ENCODE measurements around the gene GALNTL6. TPM values are rescaled to one million over a fixed set of nuclear protein-coding genes. Genes with fewer than 3 reads are reported as not detected.

GALNTL6 gene
- total RNA-seq, 1 donor = under 0.01 TPM

DNA sequence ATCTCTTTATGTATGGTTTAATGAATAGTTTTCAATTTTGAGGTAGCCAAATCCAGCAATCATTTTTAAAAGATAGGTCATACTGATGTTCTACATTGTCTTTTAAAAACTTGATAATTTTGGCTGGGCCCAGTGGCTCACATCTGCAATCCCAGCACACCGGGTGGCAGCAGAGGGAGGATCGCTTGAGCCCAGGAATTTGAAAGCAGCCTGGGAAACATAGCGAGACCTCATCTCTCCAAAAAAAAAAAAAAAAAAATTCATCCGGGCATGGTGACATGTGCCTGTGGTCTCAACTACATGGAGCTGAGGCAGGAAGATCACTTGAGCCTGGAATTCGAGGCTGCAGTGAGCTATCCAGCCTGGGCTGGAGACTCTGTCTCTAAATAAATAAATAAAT, 419.8 kb downstream of the GALNTL6 start:
- Histone ChIP-seq H4K20me1 (ENCODE audit: insufficient read depth, low read length) (no peaks in the 10 kb centered on the region), H3K4me2 (ENCODE audit: insufficient read depth, low read length) (no peak overlapping the region), H3K9me3 (ENCODE audit: low read depth, low read length) (peaks cover 2% of the 10 kb centered on the region), H3K27ac (ENCODE audit: low read depth, low read length) (no peak overlapping the region), H3K36me3 (ENCODE audit: insufficient read depth, low read length) (no peaks in the 10 kb centered on the region), H3K4me1 (ENCODE audit: insufficient read depth, low read length) (no peaks in the 10 kb centered on the region), H3K79me2 (ENCODE audit: insufficient read depth, low read length) (no peaks in the 10 kb centered on the region), H2AFZ (ENCODE audit: low read length) (no peak overlapping the region), H3K27me3 (ENCODE audit: insufficient read depth, low read length) (no peaks in the 10 kb centered on the region), H3K4me3 (ENCODE audit: insufficient read depth, low read length) (no peak overlapping the region)
- TF ChIP-seq, protein P1, sequence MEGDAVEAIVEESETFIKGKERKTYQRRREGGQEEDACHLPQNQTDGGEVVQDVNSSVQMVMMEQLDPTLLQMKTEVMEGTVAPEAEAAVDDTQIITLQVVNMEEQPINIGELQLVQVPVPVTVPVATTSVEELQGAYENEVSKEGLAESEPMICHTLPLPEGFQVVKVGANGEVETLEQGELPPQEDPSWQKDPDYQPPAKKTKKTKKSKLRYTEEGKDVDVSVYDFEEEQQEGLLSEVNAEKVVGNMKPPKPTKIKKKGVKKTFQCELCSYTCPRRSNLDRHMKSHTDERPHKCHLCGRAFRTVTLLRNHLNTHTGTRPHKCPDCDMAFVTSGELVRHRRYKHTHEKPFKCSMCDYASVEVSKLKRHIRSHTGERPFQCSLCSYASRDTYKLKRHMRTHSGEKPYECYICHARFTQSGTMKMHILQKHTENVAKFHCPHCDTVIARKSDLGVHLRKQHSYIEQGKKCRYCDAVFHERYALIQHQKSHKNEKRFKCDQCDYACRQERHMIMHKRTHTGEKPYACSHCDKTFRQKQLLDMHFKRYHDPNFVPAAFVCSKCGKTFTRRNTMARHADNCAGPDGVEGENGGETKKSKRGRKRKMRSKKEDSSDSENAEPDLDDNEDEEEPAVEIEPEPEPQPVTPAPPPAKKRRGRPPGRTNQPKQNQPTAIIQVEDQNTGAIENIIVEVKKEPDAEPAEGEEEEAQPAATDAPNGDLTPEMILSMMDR (IDR thresholded peaks at IDR 0.05; ENCODE audit: extremely low read depth, low read depth, low read length) = no peak
- DNase-seq (ENCODE audit: insufficient read length, low spot score, missing footprints) = no peak

DNA sequence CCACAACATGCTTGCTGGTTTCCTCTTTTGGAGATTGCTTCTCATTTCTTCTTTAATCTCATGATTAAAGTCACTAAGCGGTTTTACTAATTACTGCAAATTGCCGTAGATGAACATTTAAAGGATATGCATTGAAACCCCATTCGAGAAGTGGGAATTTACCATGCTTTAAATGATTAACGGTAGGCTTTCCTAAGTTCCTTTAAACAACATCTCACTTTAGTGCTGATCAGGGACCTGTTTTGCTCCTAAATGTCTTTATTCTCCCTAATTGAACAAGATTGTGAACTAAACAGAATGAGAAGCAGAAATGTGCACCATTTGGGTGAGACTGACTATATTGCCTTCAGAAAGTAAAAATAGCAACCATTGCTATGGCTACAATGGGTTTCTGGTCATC, 430.3 kb downstream of the GALNTL6 start:
- TF ChIP-seq, protein P1 (IDR thresholded peaks at IDR 0.05; ENCODE audit: extremely low read depth, low read depth, low read length) = no peak
- H4K20me1 ChIP-seq (ENCODE audit: insufficient read depth, low read length) = no peaks in the 10 kb centered on the region
- no peaks in the 10 kb centered on the region for H3K4me1 ChIP-seq (ENCODE audit: insufficient read depth, low read length)
- H3K9me3 ChIP-seq (ENCODE audit: low read depth, low read length) = peaks cover 2% of the 10 kb centered on the region
- no peak for DNase-seq (ENCODE audit: insufficient read length, low spot score, missing footprints)
- H3K4me2 ChIP-seq (ENCODE audit: insufficient read depth, low read length) = no peak overlapping the region
- H3K4me3 ChIP-seq (ENCODE audit: insufficient read depth, low read length) = no peak overlapping the region
- H3K36me3 ChIP-seq (ENCODE audit: insufficient read depth, low read length) = no peaks in the 10 kb centered on the region
- no peak overlapping the region for H2AFZ ChIP-seq (ENCODE audit: low read length)
- no peak overlapping the region for H3K27ac ChIP-seq (ENCODE audit: low read depth, low read length)
- H3K79me2 ChIP-seq (ENCODE audit: insufficient read depth, low read length) = no peaks in the 10 kb centered on the region
- no peaks in the 10 kb centered on the region for H3K27me3 ChIP-seq (ENCODE audit: insufficient read depth, low read length)

DNA sequence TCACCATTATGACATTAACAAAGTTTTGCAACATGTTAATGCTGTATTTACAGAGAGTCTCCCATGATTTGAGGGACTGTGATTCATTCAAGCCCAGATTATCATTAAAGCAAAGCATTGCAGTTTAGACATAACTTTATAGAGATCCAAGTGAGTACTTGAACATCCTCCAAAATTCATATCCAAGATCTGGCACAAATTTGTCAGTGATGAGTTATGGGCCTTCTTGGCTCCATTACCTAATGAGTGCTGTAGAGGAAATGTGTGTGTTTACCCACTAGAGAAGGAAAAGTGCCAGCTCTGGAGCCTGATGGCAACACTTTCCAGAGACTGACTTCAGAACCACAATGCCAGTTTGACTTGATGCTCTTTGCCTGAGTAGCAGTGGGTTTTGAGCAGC, 432.3 kb downstream of the GALNTL6 start:
- no peaks in the 10 kb centered on the region for H4K20me1 ChIP-seq (ENCODE audit: insufficient read depth, low read length)
- H3K36me3 ChIP-seq (ENCODE audit: insufficient read depth, low read length) = no peaks in the 10 kb centered on the region
- H2AFZ ChIP-seq (ENCODE audit: low read length) = no peak overlapping the region
- no peaks in the 10 kb centered on the region for H3K27me3 ChIP-seq (ENCODE audit: insufficient read depth, low read length)
- DNase-seq (ENCODE audit: insufficient read length, low spot score, missing footprints) = no peak
- no peak overlapping the region for H3K4me3 ChIP-seq (ENCODE audit: insufficient read depth, low read length)
- TF ChIP-seq, protein P1 (IDR thresholded peaks at IDR 0.05; ENCODE audit: extremely low read depth, low read depth, low read length) = no peak
- H3K4me2 ChIP-seq (ENCODE audit: insufficient read depth, low read length) = no peak overlapping the region
- peaks cover 2% of the 10 kb centered on the region for H3K9me3 ChIP-seq (ENCODE audit: low read depth, low read length)
- no peaks in the 10 kb centered on the region for H3K79me2 ChIP-seq (ENCODE audit: insufficient read depth, low read length)
- H3K4me1 ChIP-seq (ENCODE audit: insufficient read depth, low read length) = no peaks in the 10 kb centered on the region
- H3K27ac ChIP-seq (ENCODE audit: low read depth, low read length) = no peak overlapping the region

DNA sequence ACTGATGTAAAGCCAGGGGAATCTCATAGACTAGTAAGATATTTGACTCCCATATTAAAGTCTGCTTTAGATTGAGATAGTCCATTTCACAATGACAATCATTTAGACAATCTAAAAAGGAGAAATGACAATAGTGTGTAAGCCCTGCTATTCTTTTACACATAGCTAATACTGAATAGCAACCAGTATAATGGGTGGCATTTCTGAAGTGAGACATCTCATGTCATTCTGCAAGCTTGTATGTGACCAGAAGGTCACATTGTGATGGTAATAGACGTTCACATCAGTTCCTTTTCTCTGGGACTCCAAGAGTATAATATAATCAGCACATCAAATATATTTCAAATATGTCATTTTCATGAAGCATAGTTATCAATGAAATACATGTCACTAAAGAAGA, 440.2 kb downstream of the GALNTL6 start:
- DNase-seq (ENCODE audit: insufficient read length, low spot score, missing footprints) = no peak
- H3K79me2 ChIP-seq (ENCODE audit: insufficient read depth, low read length) = no peaks in the 10 kb centered on the region
- no peaks in the 10 kb centered on the region for H3K27me3 ChIP-seq (ENCODE audit: insufficient read depth, low read length)
- H3K36me3 ChIP-seq (ENCODE audit: insufficient read depth, low read length) = no peaks in the 10 kb centered on the region
- H3K27ac ChIP-seq (ENCODE audit: low read depth, low read length) = no peak overlapping the region
- no peak overlapping the region for H3K4me2 ChIP-seq (ENCODE audit: insufficient read depth, low read length)
- TF ChIP-seq, protein P1 (IDR thresholded peaks at IDR 0.05; ENCODE audit: extremely low read depth, low read depth, low read length) = no peak
- no peaks in the 10 kb centered on the region for H3K4me1 ChIP-seq (ENCODE audit: insufficient read depth, low read length)
- H4K20me1 ChIP-seq (ENCODE audit: insufficient read depth, low read length) = no peaks in the 10 kb centered on the region
- no peaks in the 10 kb centered on the region for H3K9me3 ChIP-seq (ENCODE audit: low read depth, low read length)
- H3K4me3 ChIP-seq (ENCODE audit: insufficient read depth, low read length) = no peak overlapping the region
- H2AFZ ChIP-seq (ENCODE audit: low read length) = no peak overlapping the region

Measured in osteoblast (primary cell).